ENCODE results near the gene CMKLR1.

Gene CMKLR1

DNA sequence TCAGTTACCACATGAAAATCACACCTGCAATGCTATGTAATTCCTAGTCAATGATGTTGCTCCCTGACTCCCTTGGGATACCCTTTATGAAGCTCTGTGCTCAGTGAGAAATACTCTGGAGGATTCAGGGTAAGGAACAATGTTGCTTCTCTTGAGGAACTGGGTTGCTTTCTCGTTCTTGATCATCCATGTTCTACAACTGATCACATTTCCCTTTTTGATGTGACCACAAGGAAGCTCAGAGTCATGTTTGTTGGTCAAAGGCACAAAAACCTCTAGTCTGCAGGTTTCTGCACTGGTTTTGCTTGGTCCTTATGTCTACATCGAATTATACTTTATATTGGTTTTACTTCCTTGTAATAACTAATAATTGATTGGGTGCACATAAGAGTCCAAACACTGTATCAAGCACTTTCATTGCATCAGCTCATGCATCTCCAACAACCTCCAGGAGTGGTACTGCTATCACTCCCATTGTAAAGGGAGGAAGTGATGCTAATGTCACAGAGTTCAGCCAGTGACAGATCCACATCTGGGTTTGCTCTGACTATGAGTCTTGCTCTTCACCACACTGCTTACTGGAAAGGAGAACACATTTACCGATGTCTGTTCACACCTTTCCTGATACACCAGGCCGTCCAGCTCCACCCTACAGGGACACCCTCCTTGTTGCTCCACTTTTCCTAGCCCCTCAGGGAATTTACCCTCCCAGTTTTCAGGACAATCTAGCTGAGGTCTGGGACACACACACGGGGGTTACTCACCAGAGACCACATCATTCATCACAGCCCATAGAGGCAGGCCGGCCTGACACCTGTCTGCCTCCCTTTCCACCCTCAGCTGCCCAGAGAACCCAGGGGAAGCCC is 41.0 kb downstream of the CMKLR1 start:
- no peak for DNase-seq

DNA sequence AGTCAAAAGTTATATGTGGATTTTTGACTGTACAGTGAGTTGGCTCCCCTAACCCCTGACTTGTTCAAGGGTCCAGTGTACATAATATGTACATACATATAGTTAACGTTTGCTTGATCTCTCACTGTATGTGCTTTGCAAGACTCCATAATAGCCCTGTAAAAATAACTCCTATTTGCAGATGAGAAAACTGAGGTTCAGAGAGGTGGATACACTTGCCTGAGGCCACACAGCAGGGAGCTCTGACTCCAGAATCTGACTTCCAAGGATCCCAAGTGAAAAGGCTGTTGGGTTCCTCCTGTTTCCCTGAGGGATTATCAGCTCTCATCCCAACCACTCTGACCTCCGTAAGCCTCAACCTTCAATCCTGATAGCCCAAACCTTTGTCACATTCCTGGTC is 41.7 kb downstream of the CMKLR1 start:
- no peak for DNase-seq

DNA sequence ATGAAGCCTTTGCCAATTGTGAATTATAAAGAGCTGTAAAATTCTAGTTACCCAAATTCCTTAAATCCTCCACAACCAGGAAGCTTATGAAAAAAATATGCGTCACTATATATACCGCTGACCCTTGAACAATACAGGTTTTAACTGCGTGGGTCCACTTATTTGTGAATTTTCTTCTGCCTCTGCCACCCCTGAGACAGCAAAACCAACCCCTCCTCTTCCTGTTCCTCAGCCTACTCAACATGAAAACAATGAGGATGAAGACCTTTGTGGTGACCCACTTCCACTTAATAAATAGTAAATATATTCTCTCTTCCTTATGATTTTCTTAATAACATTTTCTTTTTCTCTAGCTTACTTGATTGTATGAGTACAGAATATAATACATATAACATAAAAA is 42.2 kb downstream of the CMKLR1 start:
- DNase-seq, result no peak

DNA sequence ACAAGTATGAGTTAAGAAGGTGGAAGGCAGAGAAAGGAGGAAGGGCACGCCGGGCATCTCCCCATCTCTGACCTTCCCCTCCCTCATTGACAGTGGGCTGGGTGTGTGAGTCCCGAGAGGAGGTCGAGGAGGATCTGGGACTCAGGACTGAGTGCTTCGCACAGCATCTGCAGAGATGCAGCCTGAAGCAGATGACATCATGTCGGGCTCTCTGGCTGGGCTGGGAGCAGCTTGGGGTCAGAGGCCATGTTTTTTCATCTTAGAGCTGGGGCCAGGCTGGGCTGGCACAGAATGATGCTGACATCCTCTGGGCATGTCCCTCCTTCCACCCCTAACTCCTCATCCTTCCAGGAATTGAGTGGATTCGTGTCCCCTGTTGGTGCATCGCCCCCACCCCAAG is 43.5 kb downstream of the CMKLR1 start:
- no peak for DNase-seq

DNA sequence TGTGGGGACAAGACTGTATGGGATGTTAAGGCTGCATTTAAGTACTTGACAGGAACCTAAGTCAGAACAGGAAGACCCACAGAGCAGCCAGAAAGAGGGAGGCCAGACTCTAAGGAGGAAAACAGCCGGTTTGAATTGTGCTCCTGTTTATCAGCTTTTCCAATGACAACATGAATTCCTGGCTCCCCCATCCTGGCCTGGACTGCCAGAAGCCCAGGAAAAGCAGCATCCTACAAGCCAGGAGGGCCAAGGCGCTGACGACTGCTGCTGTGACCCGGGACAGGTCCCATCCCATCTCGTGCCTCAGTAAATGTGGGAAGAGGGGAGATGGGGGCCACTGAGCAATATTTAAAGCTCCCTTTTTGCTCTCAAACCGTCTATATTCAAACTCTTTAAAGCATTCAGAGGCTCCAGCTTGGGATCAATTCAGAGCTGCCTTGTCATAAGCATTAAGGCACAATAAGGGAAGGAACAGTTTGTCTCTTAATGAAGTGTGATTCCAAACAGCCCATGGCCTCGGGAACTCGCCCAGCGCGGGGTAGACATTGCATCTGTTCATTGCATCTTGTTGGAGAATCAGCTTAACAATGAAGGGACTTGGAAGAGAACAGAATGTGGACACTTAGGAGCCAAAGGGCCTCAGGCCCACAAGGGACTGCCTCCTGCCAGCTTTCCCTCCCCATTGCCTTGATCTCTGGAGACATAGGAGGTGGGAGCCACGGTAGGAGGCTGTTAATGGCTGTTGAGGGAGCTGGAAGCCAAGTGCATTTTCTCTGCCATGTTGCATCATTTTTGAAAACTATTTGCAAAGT is 49.6 kb downstream of the CMKLR1 start:
- no peak for DNase-seq

DNA sequence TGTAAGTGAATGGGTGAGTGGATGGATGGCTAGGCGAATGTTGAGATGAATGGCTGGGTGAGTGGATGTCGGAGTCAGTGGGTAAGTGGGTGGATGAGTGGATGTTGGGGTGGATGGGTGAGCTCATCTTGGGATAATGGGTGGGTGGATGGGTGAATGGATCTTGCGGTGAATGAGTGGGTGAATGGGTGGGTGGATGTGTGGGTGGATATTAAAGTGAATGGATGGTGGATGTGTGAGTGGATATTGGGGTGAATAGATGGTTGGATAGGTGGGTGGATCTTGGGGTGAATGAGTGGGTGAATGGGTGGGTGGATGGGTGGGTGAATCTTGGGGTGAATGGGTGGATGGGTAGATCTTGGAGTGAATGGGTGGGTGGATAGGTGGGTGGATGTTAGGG is 51.9 kb downstream of the CMKLR1 start:
- DNase-seq, result no peak

DNA sequence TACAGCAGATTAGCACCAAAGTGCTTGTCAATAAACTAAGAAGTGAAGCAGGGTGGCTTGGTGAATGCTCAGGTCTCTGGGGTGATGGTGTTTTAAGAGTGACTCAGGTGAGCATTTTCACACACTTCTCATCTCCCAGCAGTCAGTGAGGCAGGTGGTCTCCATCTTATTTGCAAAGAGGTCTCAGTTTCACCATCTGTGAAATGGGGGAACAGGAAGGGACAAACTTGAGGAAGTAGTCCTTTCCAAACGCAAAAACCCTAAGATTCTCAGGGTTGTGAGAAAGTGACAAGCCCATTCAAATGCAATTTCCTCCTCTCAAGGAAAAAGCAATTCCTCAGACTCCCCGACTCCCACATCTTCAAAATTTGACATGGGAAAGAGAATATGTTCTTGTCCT is 54.1 kb downstream of the CMKLR1 start:
- no peak for DNase-seq

DNA sequence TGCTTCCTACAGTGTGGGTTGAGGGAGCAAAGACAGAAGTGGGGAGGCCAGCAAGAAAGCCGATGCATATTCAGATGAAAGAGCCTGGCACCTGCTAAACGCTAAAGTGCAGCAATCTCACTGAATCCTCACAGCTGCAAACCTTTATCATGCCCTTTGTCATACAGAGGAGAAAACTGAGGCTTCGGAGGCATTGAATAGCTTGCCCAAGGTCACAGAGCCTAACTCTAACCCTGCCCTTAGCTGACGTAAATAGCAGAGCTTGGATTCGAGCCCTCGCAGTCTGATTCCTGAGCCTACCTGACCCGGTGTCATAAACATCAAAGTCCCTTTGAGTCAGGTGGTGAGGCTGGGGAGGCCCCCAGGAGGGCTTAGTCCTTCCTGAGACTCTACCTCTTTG is 54.9 kb downstream of the CMKLR1 start:
- DNase-seq, result no peak

DNA sequence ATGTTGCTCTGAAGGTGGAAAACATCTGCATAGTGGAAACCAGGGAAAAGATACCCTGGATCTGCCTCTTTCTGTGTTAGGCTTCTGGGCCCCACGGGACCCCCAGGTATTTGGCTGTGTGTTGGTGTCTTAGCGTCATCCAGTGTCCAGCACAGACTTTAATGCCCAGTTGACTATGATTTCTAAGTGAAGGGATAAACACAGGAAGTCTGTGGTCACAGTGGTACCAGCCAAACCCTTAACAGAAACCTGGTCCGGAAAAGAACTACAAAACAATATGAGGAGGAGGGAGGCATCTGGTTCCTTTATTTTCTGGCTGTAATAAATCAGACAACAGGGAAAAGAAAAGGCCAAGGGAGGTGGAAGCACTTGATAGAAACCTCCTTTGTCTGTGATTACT is 56.4 kb downstream of the CMKLR1 start:
- no peak for DNase-seq

DNA sequence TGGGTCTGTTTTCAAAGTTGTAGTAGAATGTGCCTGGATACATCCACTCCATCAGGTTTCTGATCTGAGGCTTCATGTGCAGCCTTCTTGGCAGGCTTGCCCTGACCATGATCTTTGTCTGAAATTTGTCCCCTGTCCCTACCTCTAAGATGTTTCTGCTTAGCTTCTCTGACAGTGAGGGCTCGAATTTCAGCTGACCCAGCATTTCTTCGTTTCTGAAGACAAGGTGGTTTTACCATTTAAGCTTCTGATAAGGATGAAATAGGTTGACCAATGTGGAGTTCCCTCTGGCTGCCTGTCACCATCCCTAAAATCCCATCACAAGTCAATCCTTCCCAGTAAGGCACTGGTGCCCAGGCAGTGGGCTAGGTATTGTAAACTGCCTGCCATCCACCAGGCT is 57.0 kb downstream of the CMKLR1 start:
- no peak for DNase-seq

DNA sequence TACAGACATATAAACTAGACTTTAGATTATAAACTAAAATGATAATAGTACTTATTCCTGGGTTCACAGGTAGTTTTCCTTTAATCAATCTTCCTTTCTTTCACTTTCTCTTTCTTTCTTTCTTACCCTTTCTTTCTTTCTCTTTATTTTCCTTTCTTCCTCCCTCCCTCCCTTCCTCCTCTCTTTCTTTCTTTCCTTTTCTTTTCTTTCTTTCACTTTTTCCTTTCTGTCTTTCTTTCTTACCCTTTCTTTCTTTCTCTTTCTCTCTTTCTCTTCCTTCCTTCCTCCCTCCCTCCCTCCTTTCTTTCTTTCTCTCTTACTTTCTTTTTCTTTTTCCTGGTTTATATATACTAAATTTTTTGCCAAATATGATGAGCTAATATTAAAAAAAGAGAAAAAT is 61.5 kb downstream of the CMKLR1 start:
- DNase-seq, result no peak

DNA sequence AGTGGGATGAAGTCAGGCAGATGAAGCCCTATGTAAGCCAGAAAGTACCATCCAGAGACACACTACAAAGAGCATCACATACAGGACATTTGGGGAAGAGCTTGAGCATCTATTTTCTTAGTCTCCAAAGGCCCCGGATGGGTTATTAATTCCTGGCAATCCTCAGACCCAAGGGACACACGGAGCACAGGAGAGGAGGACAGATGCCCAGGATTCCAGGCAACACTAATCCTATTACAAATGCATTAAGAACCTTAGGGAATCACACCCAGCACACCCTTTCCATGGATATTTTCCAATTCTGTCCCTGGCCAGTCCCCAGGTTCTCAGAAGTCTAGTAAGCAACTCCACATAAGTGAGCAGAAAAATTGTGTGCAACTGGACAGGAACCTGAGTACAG is 65.9 kb downstream of the CMKLR1 start:
- no peak for DNase-seq

DNA sequence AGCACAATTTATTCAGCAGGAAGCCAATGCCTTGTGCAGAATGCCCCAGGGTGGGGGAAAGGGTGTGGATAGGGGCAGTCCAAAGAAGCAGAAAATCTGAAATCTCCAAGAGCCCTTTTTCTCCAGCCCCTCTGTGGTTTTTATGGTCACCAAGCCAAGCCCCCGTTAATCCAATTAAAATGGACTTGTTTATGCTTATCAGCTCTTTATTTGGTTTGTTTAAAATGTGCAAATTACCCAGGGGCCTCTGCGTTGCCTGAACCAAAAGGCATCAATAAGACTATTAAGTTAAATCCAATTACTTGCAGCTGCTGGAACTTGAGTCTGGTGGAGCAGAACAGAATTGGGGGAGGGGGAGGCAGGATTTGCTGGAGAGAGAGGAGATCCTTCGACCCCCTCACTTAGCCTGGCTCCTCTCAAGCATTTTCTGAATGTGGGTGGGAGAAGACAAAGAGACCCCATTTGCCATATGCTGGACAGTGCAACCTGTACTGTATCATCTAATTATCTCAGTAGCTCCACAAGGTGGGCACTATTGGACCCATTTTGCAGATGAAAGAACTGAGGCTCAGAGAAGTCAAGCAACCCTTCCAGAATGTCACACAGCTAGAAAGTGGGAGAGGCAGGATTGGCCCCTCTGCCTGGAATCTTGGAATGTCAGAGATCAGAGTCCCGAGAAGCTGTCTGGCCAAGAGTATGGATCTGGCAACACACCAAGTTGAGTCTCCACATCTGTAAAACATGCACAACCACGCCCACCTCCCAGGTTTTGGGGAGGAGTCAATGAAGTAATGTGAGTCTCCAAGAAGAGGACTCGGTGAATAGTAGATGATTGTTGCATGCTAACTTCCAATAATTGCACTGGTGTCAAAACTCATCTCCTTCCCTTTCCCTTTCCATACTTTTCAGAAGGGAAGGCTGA is 66.9 kb downstream of the CMKLR1 start:
- DNase-seq, result no peak

DNA sequence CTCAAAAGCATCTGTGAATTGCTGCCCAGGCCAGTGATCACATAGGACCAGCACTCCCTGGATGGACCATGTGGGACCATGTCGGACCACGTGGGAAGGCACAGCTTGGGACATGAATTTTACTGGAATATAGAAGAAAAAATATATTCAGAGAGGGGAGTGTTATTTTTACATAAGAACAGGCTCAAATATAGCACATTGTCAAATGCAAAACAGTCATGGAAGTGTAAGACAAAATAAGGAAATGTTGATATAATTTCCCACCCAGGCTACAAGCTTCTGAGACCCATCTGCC is 68.3 kb downstream of the CMKLR1 start:
- DNase-seq, result no peak

DNA sequence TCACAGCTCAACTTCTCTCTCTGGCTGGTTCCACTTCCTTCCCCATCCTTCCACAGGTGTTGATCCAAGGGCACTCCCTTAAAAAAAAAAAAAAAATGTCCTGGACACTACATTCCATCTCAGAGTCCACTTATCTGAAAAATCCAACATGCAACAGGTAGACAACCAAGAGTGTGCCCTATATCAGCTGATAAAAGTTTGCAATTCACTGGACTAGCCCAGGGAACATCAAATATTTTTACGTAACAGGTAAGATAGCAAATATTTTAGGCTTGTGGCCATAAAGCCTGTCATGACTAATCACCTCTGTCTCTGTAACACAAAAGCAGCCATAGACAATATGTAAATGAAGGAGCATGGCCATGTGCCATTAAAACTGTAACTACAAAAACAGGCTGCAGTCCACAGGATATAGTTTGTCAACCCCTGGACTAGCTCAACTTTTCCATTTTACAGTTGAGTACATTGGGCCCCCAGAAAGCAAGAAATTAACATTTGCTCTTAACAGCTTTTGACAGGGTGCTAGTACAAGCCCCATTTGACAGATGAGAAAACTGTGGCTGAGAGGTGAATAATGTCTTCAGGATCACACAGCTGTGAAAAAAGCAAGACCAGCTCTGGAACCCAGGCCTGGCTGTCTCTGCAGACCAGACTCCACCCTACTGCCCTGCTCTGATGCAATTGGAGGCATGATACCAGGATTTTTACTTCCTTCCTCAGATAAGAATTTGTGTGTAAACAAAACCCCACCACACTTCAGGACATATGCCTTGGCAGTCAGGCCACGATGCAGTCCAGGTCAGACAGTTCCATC is 68.9 kb downstream of the CMKLR1 start:
- DNase-seq, result no peak

DNA sequence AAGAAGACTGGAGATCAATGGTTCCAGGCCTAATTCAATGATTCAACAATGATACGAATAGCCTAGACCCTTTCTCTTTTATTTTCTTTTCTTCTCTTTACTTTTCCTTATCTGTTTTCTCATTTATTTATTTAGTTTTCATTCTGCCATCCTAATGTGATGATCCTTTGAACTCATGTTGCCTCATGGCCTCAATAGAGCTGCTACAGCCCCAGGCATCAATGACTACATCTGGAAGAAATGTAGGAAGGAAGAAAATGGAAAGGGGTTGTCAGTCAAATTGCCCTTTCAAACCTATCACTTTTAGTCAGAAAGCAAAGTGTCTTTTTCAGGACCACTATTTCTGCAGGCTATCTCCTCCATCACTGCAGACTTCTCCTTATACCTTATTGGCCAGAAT is 69.9 kb downstream of the CMKLR1 start:
- DNase-seq, result no peak

DNA sequence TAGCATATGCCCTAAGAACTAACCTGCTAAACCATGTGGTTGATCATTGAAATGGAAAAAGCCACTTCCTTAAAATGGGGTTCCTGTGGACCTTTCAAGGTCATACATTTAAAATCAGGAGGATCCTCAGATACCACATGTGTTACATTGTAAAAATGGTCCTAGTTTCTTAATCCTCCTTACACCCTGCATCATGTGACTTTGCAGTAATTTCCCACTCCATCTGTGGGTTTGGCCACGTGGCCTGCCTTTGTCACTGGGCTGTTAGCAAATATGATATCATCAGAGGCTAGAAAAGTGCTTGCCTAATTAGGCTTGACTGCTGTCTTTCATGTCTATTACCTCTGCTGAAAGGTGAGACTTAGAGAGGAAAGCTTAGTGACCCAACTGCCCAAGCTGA is 70.7 kb downstream of the CMKLR1 start:
- DNase-seq, result no peak

DNA sequence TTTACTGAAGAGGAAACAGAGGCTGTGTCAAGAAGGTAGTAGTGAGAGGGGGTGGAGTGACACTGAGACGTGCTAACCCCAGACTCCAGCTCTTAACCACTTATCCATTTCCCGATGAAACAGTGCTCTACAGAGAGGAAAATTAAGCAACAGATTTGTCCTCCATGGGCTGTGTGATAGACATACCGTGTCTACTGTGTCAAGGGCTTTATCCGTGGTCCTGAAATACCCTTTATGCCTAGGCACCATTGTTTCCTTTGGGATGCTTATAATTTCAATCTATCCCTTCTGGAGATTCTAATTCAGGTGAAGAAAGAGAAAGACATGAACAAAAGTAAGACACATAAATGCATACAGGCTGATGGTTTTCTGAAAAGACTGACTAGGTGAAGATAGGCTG is 71.7 kb downstream of the CMKLR1 start:
- no peak for DNase-seq

DNA sequence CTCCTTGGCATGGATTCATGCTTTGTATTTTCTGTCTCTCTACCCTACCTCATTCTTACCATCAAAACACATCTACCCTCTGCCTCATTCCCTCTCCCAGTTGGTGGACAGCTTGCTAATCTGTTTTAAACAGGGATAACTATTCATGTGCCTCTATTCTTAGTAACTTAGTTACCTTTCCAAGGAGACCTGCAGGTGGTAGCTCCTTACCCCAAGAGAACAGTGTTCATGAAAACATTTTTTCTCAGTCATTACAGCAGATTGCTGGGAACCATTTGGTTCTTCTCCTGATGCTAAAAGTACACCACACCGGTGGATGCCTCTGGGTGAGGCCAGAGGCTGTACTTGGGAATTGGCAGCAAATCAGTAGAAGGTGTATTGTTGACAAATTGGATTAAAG is 73.0 kb downstream of the CMKLR1 start:
- no peak for DNase-seq

DNA sequence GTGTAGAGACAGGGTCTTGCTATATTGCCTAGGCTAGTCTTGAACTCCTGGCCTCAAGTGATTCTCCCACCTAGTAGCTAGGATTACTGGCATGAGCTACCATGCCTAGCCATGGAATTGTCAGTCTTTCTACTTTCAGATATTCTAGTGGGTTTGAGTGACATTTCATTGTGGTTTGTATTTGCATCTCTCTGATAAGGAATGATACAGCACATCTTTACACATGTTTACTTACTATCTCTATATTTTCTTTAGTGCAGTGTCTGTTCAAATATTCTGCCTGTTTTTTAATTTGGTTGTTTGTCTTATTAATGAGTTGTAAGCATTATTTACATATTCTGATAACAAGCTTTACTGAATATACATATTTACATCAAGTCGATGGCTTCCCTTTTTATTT is 73.6 kb downstream of the CMKLR1 start:
- no peak for DNase-seq

DNA sequence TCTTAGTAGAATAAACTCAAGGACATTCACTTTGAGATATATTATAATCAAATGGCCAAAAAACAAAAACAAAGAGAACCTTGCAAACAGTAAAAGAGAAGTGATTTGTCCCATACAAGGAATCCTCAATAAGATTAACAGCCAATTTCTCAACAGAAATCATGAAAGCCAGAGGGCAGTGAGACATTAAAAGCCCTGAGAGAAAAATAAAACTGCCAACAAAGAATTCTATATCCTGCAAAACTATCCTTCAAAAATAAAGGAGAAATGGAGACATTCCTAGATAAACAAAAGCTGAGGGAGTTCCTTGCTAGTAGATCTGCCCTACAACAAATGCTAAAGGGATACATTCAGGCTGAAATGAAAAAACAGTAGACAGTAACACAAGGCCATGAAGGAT is 78.1 kb downstream of the CMKLR1 start:
- DNase-seq, result no peak

DNA sequence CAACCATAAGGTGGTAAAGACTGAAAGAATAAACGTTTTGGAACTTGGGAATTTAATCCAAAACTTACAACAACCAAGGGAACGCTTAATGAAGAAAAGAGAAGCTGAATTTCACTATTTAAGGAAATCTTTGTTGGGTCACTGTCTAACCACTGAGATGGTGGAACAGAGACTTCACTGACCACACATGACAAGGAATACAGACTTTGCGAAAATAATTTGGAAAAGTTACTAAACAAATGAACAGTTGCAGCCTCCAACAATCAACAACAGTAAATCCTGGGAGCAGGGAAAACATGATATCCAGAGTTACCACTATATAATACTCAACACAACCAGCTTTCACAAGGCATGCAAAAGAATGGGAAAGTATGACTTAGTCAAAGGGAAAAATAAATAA is 79.1 kb downstream of the CMKLR1 start:
- no peak for DNase-seq
